Fibroblast of skin of abdomen (primary cell): ENCODE results near the gene ZNF586. TPM values are rescaled to one million over a fixed set of nuclear protein-coding genes. Genes with fewer than 3 reads are reported as not detected.
"Not testable (repeated sequence)": the region's sequence is repeated elsewhere in the genome, so short reads cannot be mapped to it uniquely, and the experiment has no call there.

Experiments used
- DNase-seq: peaks from one replicate; pipeline ENCODE4 v3.0.0-alpha.2; 2013
- polyA plus RNA-seq, 2 experiments: library from polyadenylated mRNA; unstranded; fragments of 120-200 nt; gene quantifications; one replicate each; pipeline ENCODE4 v1.2.1, GENCODE V29; 2013; ENCODE audit not compliant: insufficient read length in 2 of 2

The ZNF586 gene
- polyA plus RNA-seq (2013, experiment 1 of 2; ENCODE audit: insufficient read length) = 6.1 TPM
- polyA plus RNA-seq (2013, experiment 2 of 2; ENCODE audit: insufficient read length) = 6.5 TPM

- DNase-seq = peak; percentile 92
Observed at GRCh38 chr19:57769345-57770131, at the start of gene ZNF586. ZNF586 (plus strand) TSS chr19:57769676; CDS start chr19:57769843, 167 bp downstream.

DNA sequence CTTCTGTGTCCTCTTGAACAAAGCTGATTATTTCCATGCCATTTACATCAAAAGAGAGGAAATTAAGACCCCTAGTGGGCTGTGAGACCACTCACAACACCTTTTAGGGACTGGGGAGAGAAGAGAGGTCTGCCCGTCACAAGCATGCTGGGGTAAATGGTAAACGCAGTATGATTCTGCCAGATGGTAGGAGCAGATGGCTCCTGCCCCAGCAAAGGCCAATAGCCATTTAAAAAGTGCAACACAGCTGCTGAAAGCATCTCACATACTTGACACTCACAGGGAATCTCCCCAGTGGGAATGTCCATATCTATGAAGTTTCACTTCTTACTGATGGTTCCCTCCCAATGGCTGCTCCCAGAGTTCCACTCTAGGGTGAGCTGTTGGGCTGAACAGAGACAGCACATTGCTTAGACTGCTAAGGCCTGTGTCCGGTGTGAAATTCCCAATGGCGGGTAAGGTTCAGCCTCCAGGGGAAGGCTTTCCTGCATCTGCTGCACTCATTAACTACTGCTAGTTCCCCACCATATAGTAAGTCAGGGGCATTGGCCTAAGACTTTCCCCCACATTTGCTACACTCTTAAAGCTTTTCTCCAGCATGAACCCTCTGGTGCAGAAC, 49.5 kb upstream of the ZNF586 start:
- no peak for DNase-seq

DNA sequence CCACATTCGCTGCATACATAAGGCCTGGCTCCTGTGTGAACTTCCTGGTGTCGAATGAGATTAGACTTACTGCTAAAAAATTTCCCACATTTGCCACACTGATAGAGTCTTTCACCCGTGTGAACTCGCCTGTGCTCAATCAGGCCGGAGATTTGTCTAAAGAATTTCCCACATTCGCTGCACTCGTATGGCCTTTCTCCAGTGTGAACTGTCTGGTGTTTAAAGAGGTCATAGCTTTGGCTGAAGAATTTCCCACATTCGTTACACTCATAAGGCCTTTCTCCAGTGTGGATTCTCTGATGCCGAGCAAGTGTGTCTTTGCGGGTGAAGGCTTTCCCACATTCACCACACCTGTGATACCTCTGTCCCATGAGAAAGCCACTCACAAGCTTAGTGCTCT, 48.6 kb upstream of the ZNF586 start:
- DNase-seq = no peak

GRCh38 chr19:57738320-57738719, 31.2 kb upstream of the ZNF586 start:
- DNase-seq = peak; percentile 16

DNA sequence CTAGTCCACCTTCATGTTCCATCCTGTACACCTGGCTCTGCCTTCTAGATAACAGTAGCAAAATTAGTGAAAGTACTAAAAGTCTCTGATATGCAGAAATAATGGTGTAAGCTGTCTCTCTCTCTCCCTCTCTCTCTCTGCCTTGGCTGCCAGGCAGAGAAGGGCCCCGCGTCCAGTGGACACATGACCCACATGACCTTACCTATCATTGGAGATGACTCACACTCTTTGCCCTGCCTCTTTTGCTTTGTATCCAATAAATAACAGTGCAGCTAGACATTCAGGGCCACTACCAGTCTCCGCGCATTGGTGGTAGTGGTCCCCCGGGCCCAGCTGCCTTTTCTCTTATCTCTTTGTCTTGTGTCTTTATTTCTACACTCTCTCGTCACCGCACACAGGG, 30.7 kb upstream of the ZNF586 start:
- not testable (repeated sequence) for DNase-seq

DNA sequence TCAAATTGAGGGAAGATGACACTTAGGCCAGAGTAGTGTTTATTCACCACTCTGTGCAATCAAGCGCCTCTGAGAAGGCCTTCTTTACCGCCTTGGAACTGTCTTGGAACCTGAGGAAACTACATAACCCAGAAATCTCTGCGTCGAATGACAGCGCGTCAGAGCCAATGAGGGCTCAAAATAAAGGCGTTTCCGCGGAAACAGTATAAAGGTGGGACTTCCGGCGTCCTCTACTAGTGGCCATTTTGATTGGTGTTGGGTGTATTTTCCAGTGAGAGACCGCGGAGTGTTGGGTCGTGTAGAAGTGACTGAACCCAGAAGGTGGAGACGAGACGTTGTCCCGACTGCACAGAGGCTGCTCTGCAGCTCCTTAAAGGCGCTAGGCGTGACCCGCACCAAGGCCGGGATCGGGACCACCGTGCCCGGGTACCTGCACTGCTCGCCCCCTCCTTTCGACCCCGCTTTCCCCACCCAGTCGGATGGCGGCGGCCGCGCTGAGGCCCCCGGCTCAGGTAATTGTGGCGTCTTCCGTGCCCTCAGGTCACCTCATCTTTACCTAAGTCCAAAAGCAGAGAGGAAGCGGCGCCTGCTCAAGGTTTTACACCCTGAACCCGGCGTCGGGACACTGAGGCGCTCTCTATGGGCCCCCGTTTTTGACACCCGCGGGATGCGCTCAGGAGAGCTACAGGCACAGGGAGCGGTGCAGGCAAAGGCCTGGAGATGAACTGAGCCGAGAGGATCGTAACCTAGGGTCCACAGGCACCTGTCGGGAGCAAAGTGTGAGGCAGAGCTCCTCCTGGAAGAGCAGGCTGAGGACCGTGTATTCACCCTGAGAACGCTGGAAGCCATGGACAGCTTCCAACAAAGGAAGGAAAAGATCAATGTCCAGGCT, 22.6 kb upstream of the ZNF586 start, which contains the start of gene ZNF776:
Gene ZNF776, plus strand, starts transcription at position 236 of the 892 bp plus-strand sequence. Its CDS starts 244 bp downstream, at position 480.
- peak; percentile 90 for DNase-seq

DNA sequence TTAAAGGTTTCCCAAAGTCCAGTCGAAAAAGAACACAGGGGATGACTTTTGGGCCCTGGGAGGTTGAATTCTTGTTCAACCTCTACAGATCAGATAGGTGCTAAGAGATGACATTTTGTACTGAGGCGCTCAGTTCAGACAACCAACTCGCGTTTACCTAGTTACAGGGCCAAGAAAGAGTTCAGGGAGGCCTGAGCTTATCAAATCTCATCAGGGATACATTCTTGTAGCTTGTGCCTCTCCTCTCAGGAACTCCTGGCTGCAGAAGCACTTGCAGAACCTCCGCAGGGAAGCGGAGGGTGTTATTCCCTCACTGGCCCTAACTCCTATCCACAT, 22.0 kb upstream of the ZNF586 start:
- DNase-seq = no peak

GRCh38 chr19:57748029-57748428, 21.4 kb upstream of the ZNF586 start:
- DNase-seq = no peak

DNA sequence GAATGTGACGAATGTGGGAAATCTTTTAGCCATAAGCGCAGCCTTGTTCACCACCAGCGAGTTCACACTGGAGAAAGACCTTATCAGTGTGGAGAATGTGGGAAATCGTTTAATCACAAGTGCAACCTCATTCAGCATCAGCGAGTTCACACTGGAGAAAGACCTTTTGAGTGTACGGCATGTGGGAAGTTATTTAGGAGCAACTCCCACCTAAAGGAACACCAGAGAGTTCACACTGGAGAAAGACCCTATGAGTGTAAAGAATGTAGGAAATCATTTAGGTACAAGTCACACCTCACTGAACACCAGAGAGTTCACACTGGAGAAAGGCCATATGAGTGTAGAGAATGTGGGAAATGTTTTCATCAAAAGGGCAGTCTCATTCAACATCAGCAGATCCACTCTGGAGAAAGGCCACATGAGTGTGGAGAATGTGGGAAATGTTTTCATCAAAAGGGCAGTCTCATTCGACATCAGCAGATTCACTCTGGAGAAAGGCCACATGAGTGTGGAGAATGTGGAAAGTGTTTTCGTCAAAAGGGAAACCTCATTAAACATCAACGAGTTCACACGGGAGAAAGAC, 15.3 kb upstream of the ZNF586 start:
- DNase-seq = no peak

DNA sequence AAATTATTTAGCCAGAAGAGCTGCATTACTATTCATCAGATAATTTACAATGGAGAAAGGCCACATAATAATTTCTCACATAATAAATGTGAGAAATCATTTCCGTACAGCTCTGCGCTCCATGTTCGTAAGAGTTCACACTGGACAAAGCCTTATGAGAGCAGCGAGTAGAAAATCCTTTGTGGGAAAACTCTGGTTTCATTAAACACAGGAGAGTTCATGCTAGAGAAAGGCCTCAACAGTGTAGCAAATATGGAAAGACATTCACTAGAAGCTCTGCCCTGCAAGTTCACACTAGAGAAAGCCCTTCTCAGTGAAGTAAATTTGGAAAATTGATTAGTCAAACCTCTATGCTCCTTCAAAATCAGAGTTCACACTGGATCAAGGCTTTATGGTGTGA, 14.4 kb upstream of the ZNF586 start:
- no peak for DNase-seq

- DNase-seq = no peak
Observed at GRCh38 chr19:57757941-57758340, 11.5 kb upstream of the ZNF586 start.

GRCh38 chr19:57759096-57759495, 10.4 kb upstream of the ZNF586 start:
- no peak for DNase-seq

GRCh38 chr19:57771417-57771816, 1.9 kb downstream of the ZNF586 start:
- no peak for DNase-seq

DNA sequence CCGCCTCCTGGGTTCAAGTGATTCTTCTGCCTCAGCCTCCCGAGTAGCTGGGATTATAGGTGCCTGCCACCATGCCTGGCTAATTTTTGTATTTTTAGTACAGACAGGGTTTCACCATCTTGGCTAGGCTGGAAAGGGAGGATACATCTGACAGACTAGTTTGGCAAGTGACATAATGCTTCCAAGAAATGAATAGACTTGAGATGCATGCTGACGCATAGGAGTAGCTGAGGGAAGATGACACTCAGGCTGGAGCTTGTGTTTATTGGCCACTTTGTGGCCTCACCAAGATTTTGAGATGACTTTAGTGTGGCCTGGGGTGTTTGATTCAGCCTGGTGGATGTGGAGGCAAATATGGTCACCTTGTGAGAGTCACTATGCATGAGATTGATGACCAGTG, 4.0 kb downstream of the ZNF586 start:
- DNase-seq = no peak

DNA sequence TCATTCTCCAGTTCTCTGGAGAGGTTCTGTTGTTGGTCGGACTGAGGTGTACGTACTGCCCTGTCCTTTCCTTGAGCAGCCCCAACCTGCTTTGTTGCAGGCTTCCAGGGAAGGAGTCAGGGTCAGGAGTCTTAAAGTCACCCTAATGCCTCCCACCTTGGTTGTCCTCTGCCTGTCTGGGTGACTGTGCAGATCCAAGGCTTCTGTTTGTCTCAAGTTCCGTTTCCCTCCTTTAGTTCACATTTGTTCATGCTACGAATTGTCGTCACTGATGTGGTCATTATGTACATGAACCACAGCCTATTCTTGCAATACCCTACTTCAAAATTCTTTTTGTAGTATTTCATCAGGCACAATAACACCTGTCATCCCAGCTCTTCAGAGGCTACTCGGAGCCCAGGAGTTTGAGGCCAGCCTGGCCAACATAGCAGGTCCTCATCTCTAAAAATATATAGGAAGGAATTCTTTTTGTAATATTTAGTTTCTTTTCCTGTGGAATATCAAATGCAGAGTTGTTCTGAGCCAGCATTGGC, 7.4 kb downstream of the ZNF586 start:
- DNase-seq = no peak

GRCh38 chr19:57778336-57778735, 8.9 kb downstream of the ZNF586 start:
- no peak for DNase-seq

DNA sequence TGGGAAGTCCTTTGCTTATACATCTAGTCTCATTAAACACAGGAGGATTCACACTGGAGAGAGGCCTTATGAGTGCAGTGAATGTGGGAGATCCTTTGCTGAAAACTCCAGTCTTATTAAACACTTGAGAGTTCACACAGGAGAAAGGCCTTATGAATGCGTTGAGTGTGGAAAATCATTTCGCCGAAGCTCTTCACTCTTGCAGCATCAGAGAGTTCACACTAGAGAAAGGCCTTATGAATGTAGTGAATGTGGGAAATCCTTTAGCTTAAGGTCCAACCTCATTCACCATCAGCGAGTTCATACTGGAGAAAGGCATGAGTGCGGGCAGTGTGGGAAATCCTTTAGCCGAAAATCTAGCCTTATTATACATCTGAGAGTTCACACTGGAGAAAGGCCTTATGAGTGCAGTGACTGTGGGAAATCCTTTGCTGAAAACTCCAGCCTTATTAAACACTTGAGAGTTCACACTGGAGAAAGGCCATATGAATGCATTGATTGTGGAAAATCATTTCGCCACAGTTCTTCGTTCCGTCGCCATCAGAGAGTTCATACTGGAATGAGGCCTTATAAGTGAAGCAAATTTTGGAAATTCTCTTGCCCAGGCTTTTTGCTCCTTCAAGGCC, 9.9 kb downstream of the ZNF586 start:
- no peak for DNase-seq

- DNase-seq = no peak
Observed at GRCh38 chr19:57786286-57786685, 16.8 kb downstream of the ZNF586 start.

DNA sequence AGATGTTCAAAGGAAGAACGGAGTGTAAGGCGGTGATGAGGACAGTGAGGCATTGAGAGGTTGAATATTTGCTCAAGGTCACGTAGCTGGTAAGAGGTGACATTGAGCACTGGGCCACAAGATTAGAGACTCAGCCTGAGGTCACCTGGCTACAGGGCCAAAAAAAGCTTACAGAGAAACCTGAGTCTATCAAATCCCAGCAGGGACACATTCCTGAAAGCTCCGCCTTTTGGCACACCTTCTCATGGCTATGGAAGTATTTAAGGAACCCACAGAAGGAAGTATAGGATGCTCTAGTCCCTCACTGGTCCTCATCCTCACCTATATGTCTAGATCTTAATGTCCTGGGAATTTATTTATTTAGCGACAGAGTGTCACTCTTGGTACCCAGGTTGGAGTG, 17.4 kb downstream of the ZNF586 start:
- DNase-seq = no peak

- no peak for DNase-seq
Observed at GRCh38 chr19:57788114-57788692, 18.7 kb downstream of the ZNF586 start.

DNA sequence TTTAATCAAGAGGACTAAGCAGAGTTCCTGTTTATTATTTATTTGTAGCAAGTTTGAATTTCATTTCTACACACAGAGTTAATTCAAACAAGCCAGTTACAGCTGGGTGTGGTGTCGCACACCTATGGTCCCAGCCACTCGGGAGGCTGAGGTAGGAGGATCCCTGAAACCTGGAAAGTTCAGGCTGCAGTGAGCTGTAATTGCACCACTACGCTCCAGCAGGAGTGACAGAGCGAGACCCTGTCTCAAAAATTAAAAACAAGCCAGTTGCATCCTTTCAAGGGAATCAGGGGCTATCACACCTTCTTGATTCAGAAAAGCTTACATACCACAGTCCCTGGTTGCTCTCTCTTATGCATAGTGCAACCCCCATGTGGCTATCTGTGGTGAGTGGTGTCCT, 19.8 kb downstream of the ZNF586 start:
- no peak for DNase-seq

GRCh38 chr19:57796580-57796979, 27.1 kb downstream of the ZNF586 start:
- DNase-seq = not testable (repeated sequence)
